Caco-2 (cell line): ENCODE measurements around the gene NARS2. TPM values are rescaled to one million over a fixed set of nuclear protein-coding genes. Genes with fewer than 3 reads are reported as not detected.

Experiments
- BruUV-seq: library from RNA; stranded (reverse); fragments of 400-500 nt; replicated peaks from 2 replicates; lab custom pipeline; 2021; lab: Mats Ljungman, UMichigan
- CTCF ChIA-PET: fragments of 300-600 bp; sonication (Branson Sonifier 250); formaldehyde crosslinking; loops from one replicate; lab custom pipeline; 2022; ENCODE audit warnings: antibody characterized with exemption; lab: Charles Lee
- POLR2A ChIA-PET: fragments of 300-600 bp; sonication (Branson Sonifier 250); formaldehyde crosslinking; loops from one replicate; lab custom pipeline; 2022; ENCODE audit warnings: antibody characterized with exemption; lab: Charles Lee
- DNase-seq, 2 experiments: peaks; one replicate each; pipeline versions ENCODE4 v3.0.0 to v3.0.0-alpha.2; 2020 to 2022
- H3K27me3 ChIP-seq: replicated peaks from 2 replicates; pipeline ENCODE4 v1.6.0; 2011; ENCODE audit warnings: low read length; ENCODE audit not compliant: control insufficient read depth, insufficient read depth
- H3K36me3 ChIP-seq: 2 replicates; pipeline ENCODE4 v1.5.1; 2011; ENCODE audit warnings: low read length; ENCODE audit not compliant: control insufficient read depth, insufficient read depth
- H3K4me1 ChIP-seq: fragments of 250-450 bp; sonication (Bioruptor Pico); 2 replicates; pipeline ENCODE4 v1.5.1; 2020; ENCODE audit warnings: mild to moderate bottlenecking
- H3K4me3 ChIP-seq: 2 replicates; pipeline ENCODE4 v1.5.1; 2011; ENCODE audit warnings: low read depth, mild to moderate bottlenecking, control low read depth, low read length
- H3K9me3 ChIP-seq: fragments of 250-450 bp; sonication (Bioruptor Pico); 2 replicates; pipeline ENCODE4 v1.5.1; 2020; ENCODE audit warnings: mild to moderate bottlenecking, moderate library complexity
- H3K27ac Mint-ChIP-seq: one replicate; pipeline ENCODE4 v1.8.0; 2022; ENCODE audit warnings: mixed read lengths; ENCODE audit not compliant: unreplicated experiment
- H3K27me3 Mint-ChIP-seq: one replicate; pipeline ENCODE4 v1.8.0; 2022; ENCODE audit warnings: mixed read lengths; ENCODE audit not compliant: insufficient read depth, unreplicated experiment
- H3K36me3 Mint-ChIP-seq: one replicate; pipeline ENCODE4 v1.8.0; 2022; ENCODE audit warnings: mild to moderate bottlenecking, mixed read lengths; ENCODE audit not compliant: insufficient read depth, unreplicated experiment
- H3K4me1 Mint-ChIP-seq: one replicate; pipeline ENCODE4 v1.8.0; 2022; ENCODE audit warnings: low read depth, mixed read lengths; ENCODE audit not compliant: unreplicated experiment
- H3K4me3 Mint-ChIP-seq: one replicate; pipeline ENCODE4 v1.8.0; 2022; ENCODE audit warnings: mild to moderate bottlenecking, moderate library complexity, mixed read lengths; ENCODE audit not compliant: unreplicated experiment
- H3K9me3 Mint-ChIP-seq: one replicate; pipeline ENCODE4 v1.8.0; 2022; ENCODE audit warnings: mixed read lengths; ENCODE audit not compliant: unreplicated experiment
- intact Hi-C: fragments of 100-400 bp; cut with micrococcal nuclease; formaldehyde crosslinking; loops from one replicate; pipeline ENCODE4 v1.10.0; 2022; ENCODE audit not compliant: unreplicated experiment
- total RNA-seq: library from RNA; stranded (reverse); gene quantifications from 2 replicates; pipeline ENCODE4 v1.2.3, GENCODE V29; 2022
- TF ChIP-seq, protein P1 (sequence below), 2 experiments: fragments of 200-600 bp in 1 of 2; IDR thresholded peaks; 1 replicate in 1 of 2; 2 replicates in 1 of 2; pipeline versions ENCODE4 v1.5.1 to v1.8.0; 2011 to 2022; ENCODE audit warnings: antibody characterized with exemption in 1 of 2, control low read depth in 1 of 2, inconsistent platforms in 1 of 2, low read depth in 1 of 2, low read length in 1 of 2, mild to moderate bottlenecking in 1 of 2, moderate library complexity in 1 of 2; ENCODE audit not compliant: insufficient read depth in 1 of 2, severe bottlenecking in 1 of 2, unreplicated experiment in 1 of 2

Gene NARS2
- total RNA-seq, 1 experiment from 2014 or later, result 49.3 TPM

DNA sequence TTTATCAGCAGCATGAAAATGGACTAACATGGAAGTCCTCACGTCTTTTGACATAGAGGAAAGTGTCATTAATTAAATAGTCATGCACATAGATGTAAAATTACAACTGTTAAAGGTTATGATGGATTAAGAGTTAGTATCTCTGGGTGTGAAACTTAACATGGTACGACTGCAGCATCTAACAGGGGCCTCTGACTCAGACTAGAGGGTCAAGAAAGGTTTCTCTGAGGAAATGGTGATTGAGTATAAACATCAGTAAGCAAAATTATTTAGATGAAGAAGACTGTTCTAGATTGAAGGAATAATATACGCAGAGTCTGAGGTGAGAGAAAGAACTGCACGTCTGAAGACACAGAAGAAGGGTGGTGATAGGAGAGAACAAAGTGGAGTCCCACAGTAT lies 114.9 kb downstream of the NARS2 start:
- TF ChIP-seq, protein P1, sequence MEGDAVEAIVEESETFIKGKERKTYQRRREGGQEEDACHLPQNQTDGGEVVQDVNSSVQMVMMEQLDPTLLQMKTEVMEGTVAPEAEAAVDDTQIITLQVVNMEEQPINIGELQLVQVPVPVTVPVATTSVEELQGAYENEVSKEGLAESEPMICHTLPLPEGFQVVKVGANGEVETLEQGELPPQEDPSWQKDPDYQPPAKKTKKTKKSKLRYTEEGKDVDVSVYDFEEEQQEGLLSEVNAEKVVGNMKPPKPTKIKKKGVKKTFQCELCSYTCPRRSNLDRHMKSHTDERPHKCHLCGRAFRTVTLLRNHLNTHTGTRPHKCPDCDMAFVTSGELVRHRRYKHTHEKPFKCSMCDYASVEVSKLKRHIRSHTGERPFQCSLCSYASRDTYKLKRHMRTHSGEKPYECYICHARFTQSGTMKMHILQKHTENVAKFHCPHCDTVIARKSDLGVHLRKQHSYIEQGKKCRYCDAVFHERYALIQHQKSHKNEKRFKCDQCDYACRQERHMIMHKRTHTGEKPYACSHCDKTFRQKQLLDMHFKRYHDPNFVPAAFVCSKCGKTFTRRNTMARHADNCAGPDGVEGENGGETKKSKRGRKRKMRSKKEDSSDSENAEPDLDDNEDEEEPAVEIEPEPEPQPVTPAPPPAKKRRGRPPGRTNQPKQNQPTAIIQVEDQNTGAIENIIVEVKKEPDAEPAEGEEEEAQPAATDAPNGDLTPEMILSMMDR (IDR thresholded peaks at IDR 0.05; ENCODE audit: insufficient read depth in 1 of 2, low read depth in 1 of 2, low read length in 1 of 2, severe bottlenecking in 1 of 2, unreplicated experiment in 1 of 2), result no peak
- H3K9me3 ChIP-seq, result no peaks in the 10 kb centered on the region
- H3K36me3 Mint-ChIP-seq, result peaks cover 26% of the 10 kb centered on the region
- H3K4me3 Mint-ChIP-seq, result no peak overlapping the region
- H3K9me3 Mint-ChIP-seq, result no peaks in the 10 kb centered on the region
- peaks cover 2% of the 10 kb centered on the region; the same call in 1 of the 2 replicates for H3K36me3 ChIP-seq
- CTCF ChIA-PET, result no interaction called here
- no peaks in the 10 kb centered on the region for H3K27me3 Mint-ChIP-seq
- POLR2A ChIA-PET, result no interaction called here
- no TSS peak for BruUV-seq
- H3K27me3 ChIP-seq, result no peaks in the 10 kb centered on the region
- no peaks in the 10 kb centered on the region for H3K4me1 Mint-ChIP-seq
- no peak overlapping the region for H3K27ac Mint-ChIP-seq
- DNase-seq, result no peak
- H3K4me3 ChIP-seq, result no peak overlapping the region
- H3K4me1 ChIP-seq, result no peaks in the 10 kb centered on the region
- intact Hi-C loops, result loop anchor here (5.0 kb wide), 1 partner anchor 68 kb away; no protein-coding TSS in a partner anchor

DNA sequence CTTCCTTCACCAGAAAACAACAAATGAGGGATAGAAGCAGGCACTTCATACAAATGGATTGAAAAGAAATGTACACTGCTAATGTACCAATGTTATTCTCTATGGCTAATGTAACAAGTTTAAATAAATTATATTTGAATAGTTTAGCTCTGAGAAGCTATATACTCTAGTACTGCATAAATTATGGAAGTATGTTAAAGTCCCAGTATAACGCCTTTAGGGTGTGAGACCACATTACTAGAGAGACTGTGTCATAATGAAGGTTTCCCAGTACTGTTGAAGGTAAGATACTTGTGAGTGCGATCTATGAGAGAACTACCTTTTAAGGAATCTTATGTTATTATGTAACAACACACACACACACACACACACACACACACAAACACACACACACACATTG lies 117.2 kb downstream of the NARS2 start:
- no peaks in the 10 kb centered on the region for H3K27me3 ChIP-seq
- Mint-ChIP-seq H3K27me3 (no peaks in the 10 kb centered on the region), H3K27ac (no peak overlapping the region), H3K9me3 (no peaks in the 10 kb centered on the region), H3K4me3 (no peak overlapping the region), H3K36me3 (peaks cover 20% of the 10 kb centered on the region), H3K4me1 (no peaks in the 10 kb centered on the region)
- intact Hi-C loops, result loop anchor here (5.0 kb wide), 1 partner anchor 70 kb away; no protein-coding TSS in a partner anchor
- no peaks in the 10 kb centered on the region; the same call in 1 of the 2 replicates for H3K36me3 ChIP-seq
- ChIA-PET POLR2A (no interaction called here), CTCF (no interaction called here)
- TF ChIP-seq, protein P1 (IDR thresholded peaks at IDR 0.05; ENCODE audit: insufficient read depth in 1 of 2, low read depth in 1 of 2, low read length in 1 of 2, severe bottlenecking in 1 of 2, unreplicated experiment in 1 of 2), result no peak
- no peaks in the 10 kb centered on the region for H3K9me3 ChIP-seq
- BruUV-seq, result no TSS peak
- H3K4me1 ChIP-seq, result no peaks in the 10 kb centered on the region
- DNase-seq, result no peak
- no peak overlapping the region for H3K4me3 ChIP-seq

DNA sequence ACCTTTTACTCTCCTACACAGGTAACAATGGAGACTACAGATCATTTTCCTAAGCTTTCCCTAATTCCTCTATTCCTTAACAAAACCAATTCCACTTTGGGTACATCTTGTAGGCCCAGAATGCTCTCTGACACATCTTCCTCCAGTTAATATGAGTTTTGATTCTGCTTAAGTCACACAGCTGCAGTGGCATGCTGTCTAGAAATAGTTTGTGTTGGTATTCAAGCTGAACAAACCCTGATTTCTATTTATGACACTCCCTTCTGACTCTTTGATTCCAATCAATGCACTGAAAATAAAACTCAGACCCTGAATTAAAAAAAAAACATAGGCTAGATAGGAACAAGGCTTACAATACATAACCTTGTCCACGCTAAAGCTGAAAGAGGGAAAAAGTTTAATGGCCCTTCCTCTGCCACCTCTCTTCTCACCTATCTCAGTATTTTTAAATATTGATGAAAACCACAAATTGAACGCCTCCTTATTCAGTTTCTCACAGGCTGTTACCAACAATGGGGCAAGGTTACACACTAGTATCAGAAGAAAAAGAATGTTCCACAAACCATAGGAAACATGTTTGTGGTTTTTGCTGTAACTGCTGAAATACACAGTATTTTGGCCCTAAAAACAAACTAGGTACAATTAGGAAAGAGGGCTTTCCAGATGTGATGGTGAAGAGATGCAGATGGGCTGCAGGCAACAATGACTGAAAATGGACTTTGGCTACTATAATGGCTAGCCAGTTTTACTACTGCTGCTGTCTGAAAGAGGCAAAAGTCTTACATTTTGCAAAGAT lies 121.3 kb downstream of the NARS2 start:
- Histone ChIP-seq H3K36me3 (no peaks in the 10 kb centered on the region), H3K4me1 (peaks cover 4% of the 10 kb centered on the region; the same call in 1 of the 2 replicates), H3K4me3 (no peak overlapping the region), H3K9me3 (no peaks in the 10 kb centered on the region), H3K27me3 (no peaks in the 10 kb centered on the region)
- H3K27ac Mint-ChIP-seq, result no peak overlapping the region
- intact Hi-C loops, result no loop called here
- H3K36me3 Mint-ChIP-seq, result peaks cover 6% of the 10 kb centered on the region
- no peaks in the 10 kb centered on the region for H3K27me3 Mint-ChIP-seq
- no peak for DNase-seq
- no TSS peak for BruUV-seq
- H3K4me1 Mint-ChIP-seq, result peaks cover 11% of the 10 kb centered on the region
- CTCF ChIA-PET, result interaction anchor here (0.8 kb wide), 1 partner anchor 225 kb away, joined by 4 read pairs; no protein-coding TSS in a partner anchor
- no peak overlapping the region for H3K4me3 Mint-ChIP-seq
- POLR2A ChIA-PET, result no interaction called here
- TF ChIP-seq, protein P1 (IDR thresholded peaks at IDR 0.05; ENCODE audit: insufficient read depth in 1 of 2, low read depth in 1 of 2, low read length in 1 of 2, severe bottlenecking in 1 of 2, unreplicated experiment in 1 of 2), result no peak
- no peaks in the 10 kb centered on the region for H3K9me3 Mint-ChIP-seq
